C1 segment of cervical spinal cord (tissue), 14 donors: Measurements from ENCODE around the gene KIF24.
"Not testable (repeated sequence)": the region's sequence is repeated elsewhere in the genome, so short reads cannot be mapped to it uniquely, and the experiment has no call there.

Experiments
- DNase-seq, 14 donors: peaks; one replicate each; lab custom pipeline; 2025; lab: John Stamatoyannopoulos, UW

Gene KIF24

DNA sequence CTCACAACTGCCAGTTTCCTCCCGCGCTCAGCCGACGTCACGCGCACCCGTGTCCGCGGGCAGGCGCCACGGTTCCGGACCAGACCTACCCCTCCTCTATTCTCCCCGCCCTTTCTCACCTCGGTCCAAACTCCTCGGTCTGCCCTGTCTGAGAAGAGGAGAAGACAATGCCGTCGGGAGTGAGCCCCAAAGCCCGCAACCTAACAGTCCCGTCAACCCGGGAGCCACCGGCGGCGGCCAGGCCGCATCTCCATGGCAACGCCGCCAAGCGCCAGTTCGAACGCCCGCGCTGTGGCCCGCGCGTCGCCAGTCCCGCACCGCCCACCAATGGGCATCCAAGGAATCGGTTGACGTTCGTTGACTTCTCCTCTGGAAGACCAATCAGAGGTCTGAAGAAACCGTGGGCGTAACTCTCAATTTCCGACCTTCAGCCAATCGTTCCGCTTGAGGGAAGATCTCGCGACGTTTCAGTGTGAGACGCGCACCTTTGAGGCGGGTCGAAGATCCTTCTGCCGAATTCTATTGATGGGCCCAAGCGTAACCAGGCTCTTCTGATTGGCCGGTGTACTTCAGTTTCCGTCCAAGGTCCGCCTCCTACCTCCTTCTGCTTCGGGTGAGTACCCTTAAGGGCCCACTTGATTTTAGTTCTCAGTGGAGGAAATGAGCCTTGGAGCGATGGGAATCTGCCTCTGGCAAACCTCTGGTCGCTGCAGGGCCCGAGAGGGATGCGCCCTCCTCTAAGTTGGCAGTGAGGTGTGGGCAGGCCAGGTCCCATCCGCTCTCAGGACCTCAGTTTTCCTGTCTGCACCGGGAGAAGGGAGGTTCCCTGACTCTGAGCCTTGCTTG is at the start of gene KIF24, which contains the start of gene NUDT2:
Gene KIF24 (minus strand): TSS at position 282 of the 846 bp plus-strand sequence. CDS start 17,922 bp downstream, outside the sequence.
Gene NUDT2 (plus strand): TSS at position 583 of the 846 bp plus-strand sequence. CDS start 9,471 bp downstream, outside the sequence.
- peak; percentile 66 to 99 (median 94) for DNase-seq

GRCh38 chr9:34378376-34379060 is 49.5 kb upstream of the KIF24 start:
- no peak for DNase-seq

GRCh38 chr9:34377404-34377746 is 48.3 kb upstream of the KIF24 start:
- DNase-seq, result peak in 1 of 14 donors; percentile 53

DNA sequence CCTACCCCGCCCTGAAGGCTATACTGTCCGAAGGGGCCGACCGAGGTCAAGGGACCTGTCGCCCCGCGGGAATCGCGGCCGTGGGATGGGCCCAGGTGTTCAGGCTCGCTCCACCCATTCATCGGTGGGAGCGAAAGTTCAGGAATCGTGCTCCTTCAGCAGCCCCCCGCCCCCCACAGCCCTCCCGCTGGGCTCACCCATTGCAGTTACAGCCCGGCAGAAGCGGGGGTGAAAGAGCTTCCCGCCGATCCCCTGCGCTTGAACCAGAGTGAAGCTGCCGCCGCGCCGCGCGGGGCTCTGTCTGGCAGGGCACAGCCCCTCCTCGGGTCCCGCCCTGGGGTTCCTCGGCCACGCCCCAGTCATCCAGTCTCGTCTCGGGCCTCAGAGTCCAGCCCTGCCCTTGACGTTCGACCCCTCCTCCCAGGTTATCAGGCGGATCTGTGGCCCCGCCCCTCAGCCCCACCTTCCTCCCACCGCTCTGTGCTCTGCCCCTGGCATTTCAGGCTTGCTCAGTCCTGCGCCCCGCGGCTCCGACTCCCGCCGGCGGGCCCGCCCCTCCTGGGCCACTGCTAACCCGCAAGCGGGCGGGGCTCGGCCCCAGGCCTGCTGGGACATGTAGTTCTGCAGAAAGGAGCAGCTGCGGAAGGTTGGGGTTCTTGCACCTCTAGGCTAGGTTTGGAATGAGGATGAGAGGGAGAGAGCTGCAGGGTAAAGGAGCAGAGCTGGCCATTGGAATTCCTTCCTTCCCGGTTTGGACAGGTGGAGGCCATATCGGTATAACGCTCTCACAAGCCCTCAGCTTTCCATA is 47.7 kb upstream of the KIF24 start, which contains the start of gene MYORG:
Gene MYORG (minus strand): TSS at position 303 of the 808 bp plus-strand sequence. CDS start 3,955 bp downstream, outside the sequence.
- DNase-seq, result peak; percentile 48 to 95 (median 86)

GRCh38 chr9:34375901-34376595 is 47.0 kb upstream of the KIF24 start:
- peak in 11 of 14 donors; percentile 28 to 77 (median 48) for DNase-seq

- DNase-seq, result no peak
Measured at GRCh38 chr9:34374905-34375552, 46.0 kb upstream of the KIF24 start.

- no peak for DNase-seq
Measured at GRCh38 chr9:34374339-34374738, 45.3 kb upstream of the KIF24 start.

- no peak for DNase-seq
Measured at GRCh38 chr9:34373749-34374148, 44.7 kb upstream of the KIF24 start.

DNA sequence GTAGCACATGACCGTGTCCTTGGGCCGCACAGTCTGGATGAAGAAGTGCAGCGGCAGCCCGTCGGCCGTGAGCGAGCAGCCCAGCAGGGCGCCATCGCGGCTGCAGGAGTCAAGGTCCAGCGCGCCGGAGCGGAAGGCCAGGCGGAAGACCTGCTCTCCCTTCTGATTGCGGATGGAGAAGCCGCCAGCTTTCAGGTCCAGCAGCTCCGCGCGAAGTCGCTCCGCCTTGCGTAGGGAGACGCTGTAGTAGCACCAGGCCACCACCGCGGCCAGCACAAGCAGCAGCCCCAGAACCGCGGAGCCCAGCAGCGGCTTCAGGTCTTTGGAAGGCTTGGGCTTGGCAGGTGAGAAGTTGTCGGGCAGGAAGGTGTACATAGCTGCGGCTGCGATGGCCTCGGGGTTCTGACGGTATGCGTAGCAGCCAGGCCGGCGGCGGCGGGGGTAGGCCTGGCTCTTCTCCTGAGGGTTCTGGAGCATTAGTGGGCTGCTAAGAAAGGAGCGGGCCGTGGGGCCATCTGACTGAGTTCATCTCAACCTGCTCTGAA is 43.5 kb upstream of the KIF24 start:
- no peak for DNase-seq

- no peak for DNase-seq
Measured at GRCh38 chr9:34371886-34372466, 42.9 kb upstream of the KIF24 start.

GRCh38 chr9:34370970-34371880 is 42.2 kb upstream of the KIF24 start:
- no peak for DNase-seq

- DNase-seq, result no peak
Measured at GRCh38 chr9:34370335-34370969, 41.4 kb upstream of the KIF24 start.

DNA sequence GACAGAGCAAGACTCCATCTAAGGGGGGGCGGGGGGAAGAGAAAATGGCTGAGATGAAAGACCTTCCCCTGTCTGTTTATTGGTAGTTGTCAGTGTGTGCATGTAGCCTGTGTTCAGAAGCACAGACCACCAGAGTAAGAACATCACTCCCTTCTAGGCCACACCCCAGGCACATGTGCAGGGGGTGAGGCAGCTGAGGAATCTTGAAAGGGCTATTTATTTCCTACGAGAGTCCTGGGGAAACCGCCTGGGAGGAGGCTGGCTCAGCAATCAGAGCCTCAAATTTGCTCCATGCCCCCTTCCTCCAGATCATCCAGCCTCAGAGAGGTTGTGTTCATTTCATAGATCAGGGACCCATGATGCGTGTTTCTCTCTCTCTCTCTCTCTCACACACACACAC is 40.6 kb upstream of the KIF24 start:
- DNase-seq, result no peak

GRCh38 chr9:34368796-34369195 is 39.7 kb upstream of the KIF24 start:
- not testable (repeated sequence) for DNase-seq

GRCh38 chr9:34367751-34368410 is 38.8 kb upstream of the KIF24 start:
- not testable (repeated sequence) for DNase-seq

GRCh38 chr9:34366365-34366764 is 37.3 kb upstream of the KIF24 start:
- DNase-seq, result no peak

DNA sequence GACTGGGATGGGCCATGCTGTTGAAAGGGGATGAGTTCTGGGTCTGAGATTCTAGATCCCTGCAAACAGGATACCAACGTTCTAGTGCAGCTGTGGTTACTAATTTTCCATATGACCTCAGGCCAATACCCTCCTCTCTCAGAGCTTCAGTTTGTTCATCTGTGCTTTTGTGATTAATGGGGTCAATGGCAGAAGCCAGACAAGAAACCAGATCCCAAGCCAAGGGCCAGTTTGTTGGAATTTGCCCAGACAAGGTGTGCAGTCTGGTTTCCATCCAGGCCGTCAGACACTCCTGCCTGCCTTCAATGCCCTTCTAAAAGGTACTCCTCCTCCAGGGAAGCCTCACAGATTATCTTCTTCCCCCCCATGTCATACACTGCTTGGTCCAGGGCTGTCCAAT is 36.2 kb upstream of the KIF24 start:
- no peak for DNase-seq
